GM23338 (cell line): Measurements from ENCODE around the gene EMCN. TPM values are rescaled to one million over a fixed set of nuclear protein-coding genes. Genes with fewer than 3 reads are reported as not detected.

Experiments
- ATAC-seq: fragments of 200-7000 bp; cut with Tn5 transposase; 3 replicates; pipeline ENCODE4 v1.9.1; 2020
- DNase-seq: peaks from one replicate; pipeline ENCODE4 v3.0.0-alpha.2; 2015; ENCODE audit warnings: low spot score
- H2AFZ ChIP-seq: fragments of 200-600 bp; sonication (generic); 2 replicates; pipeline ENCODE4 v1.8.0; 2016; ENCODE audit warnings: antibody characterized with exemption, mild to moderate bottlenecking, moderate library complexity
- H3F3A ChIP-seq: fragments of 200-600 bp; sonication (generic); replicated peaks from 2 replicates; pipeline ENCODE4 v1.8.0; 2017; ENCODE audit warnings: antibody characterized with exemption, mixed run types, low read depth
- H3K27ac ChIP-seq: fragments of 200-600 bp; sonication (generic); 2 replicates; pipeline ENCODE4 v1.6.1; 2016; ENCODE audit warnings: low read depth
- H3K27me3 ChIP-seq: fragments of 200-600 bp; sonication (generic); 2 replicates; pipeline ENCODE4 v1.8.0; 2016; ENCODE audit warnings: mild to moderate bottlenecking, mixed run types, moderate library complexity; ENCODE audit not compliant: insufficient read depth
- H3K36me3 ChIP-seq: fragments of 200-600 bp; sonication (generic); 2 replicates; pipeline ENCODE4 v1.8.0; 2016; ENCODE audit warnings: mild to moderate bottlenecking; ENCODE audit not compliant: insufficient read depth
- H3K4me1 ChIP-seq: fragments of 200-600 bp; sonication (generic); 2 replicates; pipeline ENCODE4 v1.8.0; 2016; ENCODE audit warnings: mild to moderate bottlenecking, moderate library complexity; ENCODE audit not compliant: insufficient read depth
- H3K4me2 ChIP-seq: fragments of 200-600 bp; sonication (generic); 2 replicates; pipeline ENCODE4 v1.7.1; 2017; ENCODE audit warnings: mixed run types
- H3K4me3 ChIP-seq: fragments of 200-600 bp; sonication (generic); 2 replicates; pipeline ENCODE4 v1.6.1; 2016; ENCODE audit warnings: mixed run types
- H3K79me2 ChIP-seq: fragments of 200-600 bp; sonication (generic); replicated peaks from 2 replicates; pipeline ENCODE4 v1.8.0; 2017; ENCODE audit warnings: mild to moderate bottlenecking; ENCODE audit not compliant: insufficient read depth
- H3K9me2 ChIP-seq: fragments of 200-600 bp; sonication (generic); 2 replicates; pipeline ENCODE4 v1.8.0; 2017; ENCODE audit not compliant: insufficient read depth
- H4K20me1 ChIP-seq: fragments of 200-600 bp; sonication (generic); replicated peaks from 2 replicates; pipeline ENCODE4 v1.8.0; 2017; ENCODE audit warnings: mild to moderate bottlenecking; ENCODE audit not compliant: insufficient read depth
- H3K27ac Mint-ChIP-seq: 2 replicates; pipeline ENCODE4 v1.8.0; 2020; ENCODE audit warnings: inconsistent platforms, mild to moderate bottlenecking, moderate library complexity, mixed read lengths
- H3K27me3 Mint-ChIP-seq: 3 replicates; pipeline ENCODE4 v1.8.0; 2022; ENCODE audit warnings: low read depth, mild to moderate bottlenecking, moderate library complexity, mixed read lengths, inconsistent platforms; ENCODE audit not compliant: insufficient read depth, poor library complexity
- H3K36me3 Mint-ChIP-seq: 3 replicates; pipeline ENCODE4 v1.8.0; 2021; ENCODE audit warnings: low read depth, mild to moderate bottlenecking, inconsistent platforms, moderate library complexity, mixed read lengths
- H3K4me1 Mint-ChIP-seq: 3 replicates; pipeline ENCODE4 v1.8.0; 2020; ENCODE audit warnings: mild to moderate bottlenecking, inconsistent platforms, mixed read lengths
- H3K4me3 Mint-ChIP-seq: 3 replicates; pipeline ENCODE4 v1.8.0; 2021; ENCODE audit warnings: moderate library complexity, mild to moderate bottlenecking, inconsistent platforms, mixed read lengths
- H3K9me3 Mint-ChIP-seq: 3 replicates; pipeline ENCODE4 v1.8.0; 2020; ENCODE audit warnings: moderate library complexity, mild to moderate bottlenecking, inconsistent platforms, mixed read lengths
- EZH2 ChIP-seq: fragments of 200-600 bp; sonication (generic); IDR thresholded peaks from one replicate; pipeline ENCODE4 v1.8.0; 2017; ENCODE audit warnings: antibody characterized with exemption, mild to moderate bottlenecking, low read depth; ENCODE audit not compliant: unreplicated experiment
- EZH2phosphoT487 ChIP-seq: fragments of 200-600 bp; sonication (generic); IDR thresholded peaks from one replicate; pipeline ENCODE4 v1.8.1; 2018; ENCODE audit warnings: antibody characterized with exemption; ENCODE audit not compliant: unreplicated experiment
- JUNB ChIP-seq: IDR thresholded peaks from one replicate; pipeline ENCODE4 v1.6.1; 2016; ENCODE audit warnings: antibody characterized with exemption; ENCODE audit not compliant: unreplicated experiment
- NANOG ChIP-seq: IDR thresholded peaks from 2 replicates; pipeline ENCODE4 v1.6.1; 2016; ENCODE audit warnings: antibody characterized with exemption, borderline replicate concordance
- STAT1 ChIP-seq: IDR thresholded peaks from one replicate; pipeline ENCODE4 v1.6.1; 2016; ENCODE audit warnings: antibody characterized with exemption; ENCODE audit not compliant: unreplicated experiment
- ZNF114 ChIP-seq: fragments of 250-450 bp; sonication (Bioruptor Pico); IDR thresholded peaks from 2 replicates; pipeline ENCODE4 v1.5.0; 2020; ENCODE audit warnings: mild to moderate bottlenecking, moderate library complexity
- ZNF331 ChIP-seq: fragments of 250-450 bp; sonication (Bioruptor Pico); IDR thresholded peaks from 2 replicates; pipeline ENCODE4 v1.5.0; 2020; ENCODE audit warnings: low read depth, mild to moderate bottlenecking, moderate library complexity
- polyA plus RNA-seq: library from polyadenylated mRNA; unstranded; fragments of >200 nt; fragmentation: Nextera tagmentation; extraction: Ambion mirVana; gene quantifications from 2 replicates; pipeline ENCODE4 v1.2.1, GENCODE V29; 2016
- total RNA-seq: library from RNA; depleted of rRNA; stranded (reverse); fragments of >200 nt; shearing (Covaris generic); gene quantifications from 2 replicates; pipeline ENCODE4 v1.2.3, GENCODE V29; 2014
- TF ChIP-seq, protein P1 (sequence below): IDR thresholded peaks from one replicate; pipeline ENCODE4 v1.6.1; 2018; ENCODE audit warnings: antibody characterized with exemption; ENCODE audit not compliant: unreplicated experiment
- TF ChIP-seq, protein P2 (sequence below): fragments of 250-450 bp; sonication (Bioruptor Pico); IDR thresholded peaks from 2 replicates; pipeline ENCODE4 v1.5.0; 2020; ENCODE audit warnings: mild to moderate bottlenecking, moderate library complexity
- TF ChIP-seq, protein P3 (sequence below): IDR thresholded peaks from 2 replicates; pipeline ENCODE4 v1.6.1; 2016; ENCODE audit warnings: antibody characterized with exemption
- TF ChIP-seq, protein P4 (sequence below), 2 experiments: fragments of 200-600 bp in 1 of 2; sonication (generic) in 1 of 2; conservative IDR thresholded peaks; 2 replicates each; pipeline versions ENCODE4 v1.5.1 to v1.6.1; 2016 to 2017; ENCODE audit warnings: antibody characterized with exemption in 2 of 2, low read depth in 2 of 2, mild to moderate bottlenecking in 2 of 2, moderate library complexity in 1 of 2

The EMCN gene
- total and polyA plus RNA-seq, 2 experiments from 2014 or later, result not detected

DNA sequence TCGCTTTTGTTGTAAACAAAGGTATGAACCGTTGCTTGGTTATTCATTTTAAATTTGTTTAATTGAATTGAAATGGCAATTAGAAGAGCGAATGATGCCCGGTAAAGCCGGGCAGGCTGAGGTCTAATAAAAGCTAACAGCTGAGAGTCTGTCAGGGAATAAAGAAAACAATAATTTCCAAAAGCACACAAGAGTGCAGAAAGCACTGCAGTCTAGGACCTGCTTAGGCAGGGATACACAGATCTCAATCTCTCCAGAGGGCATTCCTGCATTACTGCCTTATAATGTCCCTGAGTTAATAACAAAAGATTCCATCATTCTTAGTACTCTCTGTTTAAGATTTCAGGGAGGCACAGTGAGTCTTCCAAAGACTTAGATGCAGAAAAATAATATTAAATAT lies 27.6 kb upstream of the EMCN start (continued):
- TF ChIP-seq, protein P1, sequence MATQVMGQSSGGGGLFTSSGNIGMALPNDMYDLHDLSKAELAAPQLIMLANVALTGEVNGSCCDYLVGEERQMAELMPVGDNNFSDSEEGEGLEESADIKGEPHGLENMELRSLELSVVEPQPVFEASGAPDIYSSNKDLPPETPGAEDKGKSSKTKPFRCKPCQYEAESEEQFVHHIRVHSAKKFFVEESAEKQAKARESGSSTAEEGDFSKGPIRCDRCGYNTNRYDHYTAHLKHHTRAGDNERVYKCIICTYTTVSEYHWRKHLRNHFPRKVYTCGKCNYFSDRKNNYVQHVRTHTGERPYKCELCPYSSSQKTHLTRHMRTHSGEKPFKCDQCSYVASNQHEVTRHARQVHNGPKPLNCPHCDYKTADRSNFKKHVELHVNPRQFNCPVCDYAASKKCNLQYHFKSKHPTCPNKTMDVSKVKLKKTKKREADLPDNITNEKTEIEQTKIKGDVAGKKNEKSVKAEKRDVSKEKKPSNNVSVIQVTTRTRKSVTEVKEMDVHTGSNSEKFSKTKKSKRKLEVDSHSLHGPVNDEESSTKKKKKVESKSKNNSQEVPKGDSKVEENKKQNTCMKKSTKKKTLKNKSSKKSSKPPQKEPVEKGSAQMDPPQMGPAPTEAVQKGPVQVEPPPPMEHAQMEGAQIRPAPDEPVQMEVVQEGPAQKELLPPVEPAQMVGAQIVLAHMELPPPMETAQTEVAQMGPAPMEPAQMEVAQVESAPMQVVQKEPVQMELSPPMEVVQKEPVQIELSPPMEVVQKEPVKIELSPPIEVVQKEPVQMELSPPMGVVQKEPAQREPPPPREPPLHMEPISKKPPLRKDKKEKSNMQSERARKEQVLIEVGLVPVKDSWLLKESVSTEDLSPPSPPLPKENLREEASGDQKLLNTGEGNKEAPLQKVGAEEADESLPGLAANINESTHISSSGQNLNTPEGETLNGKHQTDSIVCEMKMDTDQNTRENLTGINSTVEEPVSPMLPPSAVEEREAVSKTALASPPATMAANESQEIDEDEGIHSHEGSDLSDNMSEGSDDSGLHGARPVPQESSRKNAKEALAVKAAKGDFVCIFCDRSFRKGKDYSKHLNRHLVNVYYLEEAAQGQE, result no peak
- no peak for TF ChIP-seq NANOG
- no peak for TF ChIP-seq EZH2phosphoT487
- TF ChIP-seq ZNF331 (CRISPR knock-in tag), result no peak
- TF ChIP-seq ZNF114, result no peak
- TF ChIP-seq STAT1, result no peak

DNA sequence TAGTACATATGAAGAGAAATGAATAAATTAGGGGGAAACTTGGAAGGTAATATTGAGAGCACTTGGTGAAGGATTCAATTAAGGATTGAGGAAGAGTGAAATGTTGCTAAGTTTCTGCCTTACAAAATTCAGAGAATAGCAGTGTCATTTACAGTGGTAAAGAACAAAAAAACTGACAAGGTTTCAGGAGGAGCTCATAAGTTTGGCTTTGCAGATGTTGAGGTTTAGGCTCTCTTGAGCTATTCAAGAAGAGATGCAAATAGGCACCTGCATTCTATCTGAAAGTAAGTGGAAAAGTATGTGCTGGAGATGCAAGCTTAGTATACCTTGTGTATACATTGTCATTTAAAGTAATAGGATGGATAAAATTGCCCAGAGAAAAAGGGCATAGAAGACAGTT lies 22.3 kb upstream of the EMCN start:
- ATAC-seq, result no peak
- H3K4me3 Mint-ChIP-seq, result no peak overlapping the region
- DNase-seq, result no peak
- Histone ChIP-seq H3K9me2 (no peaks in the 10 kb centered on the region), H3K4me2 (no peak overlapping the region), H3K79me2 (no peaks in the 10 kb centered on the region), H2AFZ (no peak overlapping the region; the same call in 1 of the 2 replicates), H3K27me3 (no peaks in the 10 kb centered on the region), H4K20me1 (no peaks in the 10 kb centered on the region), H3K36me3 (no peaks in the 10 kb centered on the region), H3K27ac (no peak overlapping the region), H3F3A (no peaks in the 10 kb centered on the region), H3K4me3 (no peak overlapping the region), H3K4me1 (peaks cover under 1% of the 10 kb centered on the region; the same call in 1 of the 2 replicates)
- H3K36me3 Mint-ChIP-seq, result no peaks in the 10 kb centered on the region
- no peak overlapping the region for H3K27ac Mint-ChIP-seq
- H3K27me3 Mint-ChIP-seq, result no peaks in the 10 kb centered on the region
- peaks cover 5% of the 10 kb centered on the region; the same call in 2 of the 3 replicates for H3K4me1 Mint-ChIP-seq
- H3K9me3 Mint-ChIP-seq, result no peaks in the 10 kb centered on the region
- TF ChIP-seq, protein P2, sequence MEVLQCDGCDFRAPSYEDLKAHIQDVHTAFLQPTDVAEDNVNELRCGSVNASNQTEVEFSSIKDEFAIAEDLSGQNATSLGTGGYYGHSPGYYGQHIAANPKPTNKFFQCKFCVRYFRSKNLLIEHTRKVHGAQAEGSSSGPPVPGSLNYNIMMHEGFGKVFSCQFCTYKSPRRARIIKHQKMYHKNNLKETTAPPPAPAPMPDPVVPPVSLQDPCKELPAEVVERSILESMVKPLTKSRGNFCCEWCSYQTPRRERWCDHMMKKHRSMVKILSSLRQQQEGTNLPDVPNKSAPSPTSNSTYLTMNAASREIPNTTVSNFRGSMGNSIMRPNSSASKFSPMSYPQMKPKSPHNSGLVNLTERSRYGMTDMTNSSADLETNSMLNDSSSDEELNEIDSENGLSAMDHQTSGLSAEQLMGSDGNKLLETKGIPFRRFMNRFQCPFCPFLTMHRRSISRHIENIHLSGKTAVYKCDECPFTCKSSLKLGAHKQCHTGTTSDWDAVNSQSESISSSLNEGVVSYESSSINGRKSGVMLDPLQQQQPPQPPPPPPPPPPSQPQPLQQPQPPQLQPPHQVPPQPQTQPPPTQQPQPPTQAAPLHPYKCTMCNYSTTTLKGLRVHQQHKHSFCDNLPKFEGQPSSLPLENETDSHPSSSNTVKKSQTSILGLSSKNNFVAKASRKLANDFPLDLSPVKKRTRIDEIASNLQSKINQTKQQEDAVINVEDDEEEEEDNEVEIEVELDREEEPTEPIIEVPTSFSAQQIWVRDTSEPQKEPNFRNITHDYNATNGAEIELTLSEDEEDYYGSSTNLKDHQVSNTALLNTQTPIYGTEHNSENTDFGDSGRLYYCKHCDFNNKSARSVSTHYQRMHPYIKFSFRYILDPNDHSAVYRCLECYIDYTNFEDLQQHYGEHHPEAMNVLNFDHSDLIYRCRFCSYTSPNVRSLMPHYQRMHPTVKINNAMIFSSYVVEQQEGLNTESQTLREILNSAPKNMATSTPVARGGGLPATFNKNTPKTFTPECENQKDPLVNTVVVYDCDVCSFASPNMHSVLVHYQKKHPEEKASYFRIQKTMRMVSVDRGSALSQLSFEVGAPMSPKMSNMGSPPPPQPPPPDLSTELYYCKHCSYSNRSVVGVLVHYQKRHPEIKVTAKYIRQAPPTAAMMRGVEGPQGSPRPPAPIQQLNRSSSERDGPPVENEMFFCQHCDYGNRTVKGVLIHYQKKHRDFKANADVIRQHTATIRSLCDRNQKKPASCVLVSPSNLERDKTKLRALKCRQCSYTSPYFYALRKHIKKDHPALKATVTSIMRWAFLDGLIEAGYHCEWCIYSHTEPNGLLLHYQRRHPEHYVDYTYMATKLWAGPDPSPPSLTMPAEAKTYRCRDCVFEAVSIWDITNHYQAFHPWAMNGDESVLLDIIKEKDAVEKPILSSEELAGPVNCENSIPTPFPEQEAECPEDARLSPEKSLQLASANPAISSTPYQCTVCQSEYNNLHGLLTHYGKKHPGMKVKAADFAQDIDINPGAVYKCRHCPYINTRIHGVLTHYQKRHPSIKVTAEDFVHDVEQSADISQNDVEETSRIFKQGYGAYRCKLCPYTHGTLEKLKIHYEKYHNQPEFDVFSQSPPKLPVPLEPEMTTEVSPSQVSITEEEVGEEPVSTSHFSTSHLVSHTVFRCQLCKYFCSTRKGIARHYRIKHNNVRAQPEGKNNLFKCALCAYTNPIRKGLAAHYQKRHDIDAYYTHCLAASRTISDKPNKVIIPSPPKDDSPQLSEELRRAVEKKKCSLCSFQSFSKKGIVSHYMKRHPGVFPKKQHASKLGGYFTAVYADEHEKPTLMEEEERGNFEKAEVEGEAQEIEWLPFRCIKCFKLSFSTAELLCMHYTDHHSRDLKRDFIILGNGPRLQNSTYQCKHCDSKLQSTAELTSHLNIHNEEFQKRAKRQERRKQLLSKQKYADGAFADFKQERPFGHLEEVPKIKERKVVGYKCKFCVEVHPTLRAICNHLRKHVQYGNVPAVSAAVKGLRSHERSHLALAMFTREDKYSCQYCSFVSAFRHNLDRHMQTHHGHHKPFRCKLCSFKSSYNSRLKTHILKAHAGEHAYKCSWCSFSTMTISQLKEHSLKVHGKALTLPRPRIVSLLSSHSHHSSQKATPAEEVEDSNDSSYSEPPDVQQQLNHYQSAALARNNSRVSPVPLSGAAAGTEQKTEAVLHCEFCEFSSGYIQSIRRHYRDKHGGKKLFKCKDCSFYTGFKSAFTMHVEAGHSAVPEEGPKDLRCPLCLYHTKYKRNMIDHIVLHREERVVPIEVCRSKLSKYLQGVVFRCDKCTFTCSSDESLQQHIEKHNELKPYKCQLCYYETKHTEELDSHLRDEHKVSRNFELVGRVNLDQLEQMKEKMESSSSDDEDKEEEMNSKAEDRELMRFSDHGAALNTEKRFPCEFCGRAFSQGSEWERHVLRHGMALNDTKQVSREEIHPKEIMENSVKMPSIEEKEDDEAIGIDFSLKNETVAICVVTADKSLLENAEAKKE (CRISPR knock-in tag), result no peak
- TF ChIP-seq ZNF114, result no peak
- no peak for TF ChIP-seq EZH2phosphoT487
- TF ChIP-seq, protein P3, sequence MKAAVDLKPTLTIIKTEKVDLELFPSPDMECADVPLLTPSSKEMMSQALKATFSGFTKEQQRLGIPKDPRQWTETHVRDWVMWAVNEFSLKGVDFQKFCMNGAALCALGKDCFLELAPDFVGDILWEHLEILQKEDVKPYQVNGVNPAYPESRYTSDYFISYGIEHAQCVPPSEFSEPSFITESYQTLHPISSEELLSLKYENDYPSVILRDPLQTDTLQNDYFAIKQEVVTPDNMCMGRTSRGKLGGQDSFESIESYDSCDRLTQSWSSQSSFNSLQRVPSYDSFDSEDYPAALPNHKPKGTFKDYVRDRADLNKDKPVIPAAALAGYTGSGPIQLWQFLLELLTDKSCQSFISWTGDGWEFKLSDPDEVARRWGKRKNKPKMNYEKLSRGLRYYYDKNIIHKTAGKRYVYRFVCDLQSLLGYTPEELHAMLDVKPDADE, result no peak
- TF ChIP-seq NANOG, result no peak
- TF ChIP-seq, protein P4, sequence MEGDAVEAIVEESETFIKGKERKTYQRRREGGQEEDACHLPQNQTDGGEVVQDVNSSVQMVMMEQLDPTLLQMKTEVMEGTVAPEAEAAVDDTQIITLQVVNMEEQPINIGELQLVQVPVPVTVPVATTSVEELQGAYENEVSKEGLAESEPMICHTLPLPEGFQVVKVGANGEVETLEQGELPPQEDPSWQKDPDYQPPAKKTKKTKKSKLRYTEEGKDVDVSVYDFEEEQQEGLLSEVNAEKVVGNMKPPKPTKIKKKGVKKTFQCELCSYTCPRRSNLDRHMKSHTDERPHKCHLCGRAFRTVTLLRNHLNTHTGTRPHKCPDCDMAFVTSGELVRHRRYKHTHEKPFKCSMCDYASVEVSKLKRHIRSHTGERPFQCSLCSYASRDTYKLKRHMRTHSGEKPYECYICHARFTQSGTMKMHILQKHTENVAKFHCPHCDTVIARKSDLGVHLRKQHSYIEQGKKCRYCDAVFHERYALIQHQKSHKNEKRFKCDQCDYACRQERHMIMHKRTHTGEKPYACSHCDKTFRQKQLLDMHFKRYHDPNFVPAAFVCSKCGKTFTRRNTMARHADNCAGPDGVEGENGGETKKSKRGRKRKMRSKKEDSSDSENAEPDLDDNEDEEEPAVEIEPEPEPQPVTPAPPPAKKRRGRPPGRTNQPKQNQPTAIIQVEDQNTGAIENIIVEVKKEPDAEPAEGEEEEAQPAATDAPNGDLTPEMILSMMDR (conservative IDR thresholded peaks at IDR 0.05; ENCODE audit: low read depth in 2 of 2), result no peak
- no peak for TF ChIP-seq JUNB
- TF ChIP-seq EZH2, result no peak
- TF ChIP-seq ZNF331 (CRISPR knock-in tag), result no peak
